GM12801 (cell line): ENCODE measurements around the gene RSRC1.

Experiments
- CTCF ChIP-seq: IDR thresholded peaks from one replicate; pipeline ENCODE4 v1.5.1; 2011; ENCODE audit warnings: control low read depth; ENCODE audit not compliant: insufficient read length; ENCODE audit errors: extremely low read depth

Gene RSRC1

GRCh38 chr3:158350971-158351370 lies 241.1 kb downstream of the RSRC1 start:
- no peak for TF ChIP-seq CTCF

- TF ChIP-seq CTCF, result no peak
These were observed 242.7 kb downstream of the RSRC1 start for GRCh38 chr3:158352551-158352950.

GRCh38 chr3:158354713-158355112 lies 244.8 kb downstream of the RSRC1 start:
- TF ChIP-seq CTCF, result no peak

GRCh38 chr3:158355623-158356588 lies 246.0 kb downstream of the RSRC1 start:
- TF ChIP-seq CTCF, result no peak

GRCh38 chr3:158359339-158359738 lies 249.4 kb downstream of the RSRC1 start:
- TF ChIP-seq CTCF, result no peak

GRCh38 chr3:158360756-158361448 lies 251.0 kb downstream of the RSRC1 start:
- TF ChIP-seq CTCF, result no peak

- no peak for TF ChIP-seq CTCF
These were observed 258.4 kb downstream of the RSRC1 start for GRCh38 chr3:158368271-158368670.
